ENCODE data around the gene PRSS8. TPM values are rescaled to one million over a fixed set of nuclear protein-coding genes. Genes with fewer than 3 reads are reported as not detected.

Gene PRSS8
- total RNA-seq, 1 experiment from 2014 or later, result 0.15 TPM

GRCh38 chr16:31084584-31085302 lies 50.8 kb downstream of the PRSS8 start:
- ChIA-PET POLR2A (no interaction called here), CTCF (no interaction called here)
- intact Hi-C loops (cut with micrococcal nuclease; ENCODE audit: unreplicated experiment), result no loop called here
- H3K27ac ChIP-seq (ENCODE audit: low read length), result no peak overlapping the region
- TF ChIP-seq REST (IDR thresholded peaks at IDR 0.05; ENCODE audit: insufficient read depth in 1 of 2, low read depth in 2 of 2, low read length in 1 of 2) (no peak), TCF7L2 (IDR thresholded peaks at IDR 0.05; ENCODE audit: low read depth, low read length) (no peak), SIN3A (IDR thresholded peaks at IDR 0.05; ENCODE audit: borderline replicate concordance, insufficient read depth, low read depth, low read length) (no peak)
- H3K4me3 ChIP-seq (ENCODE audit: low read depth in 2 of 2, low read length in 2 of 2), result no peak overlapping the region
- no TSS peak for BruUV-seq (replicated peaks)
- in situ Hi-C loops (cut with HindIII; ENCODE audit: low pct_unique_long_range_greater_than_20kb, low sequenced_read_pairs), result no loop called here
- DNase-seq (ENCODE audit: low read depth, low spot score) (no peak), ATAC-seq (peak; percentile 23)
- H3K4me1 ChIP-seq (ENCODE audit: control insufficient read depth, insufficient read depth, low read length), result no peaks in the 10 kb centered on the region; the same call in 1 of the 2 replicates
- no peaks in the 10 kb centered on the region for H3K27me3 ChIP-seq (ENCODE audit: control insufficient read depth, insufficient read depth, low read length)
- H3K36me3 ChIP-seq (ENCODE audit: control insufficient read depth, insufficient read depth, low read length), result no peaks in the 10 kb centered on the region
- no peaks in the 10 kb centered on the region for H3K9me3 ChIP-seq (ENCODE audit: control insufficient read depth, insufficient read depth, low read depth, low read length)

- no TSS peak for BruUV-seq (replicated peaks)
- intact Hi-C loops (cut with micrococcal nuclease; ENCODE audit: unreplicated experiment) (no loop called here), in situ Hi-C loops (cut with HindIII; ENCODE audit: low pct_unique_long_range_greater_than_20kb, low sequenced_read_pairs) (no loop called here)
- ChIA-PET CTCF (no interaction called here), POLR2A (interaction anchor here (0.7 kb wide), 1 partner anchor 9 kb away, joined by 3 read pairs; no protein-coding TSS in a partner anchor)
- no peaks in the 10 kb centered on the region; the same call in 1 of the 2 replicates for H3K4me1 ChIP-seq (ENCODE audit: control insufficient read depth, insufficient read depth, low read length)
- no peak for TF ChIP-seq SIN3A (IDR thresholded peaks at IDR 0.05; ENCODE audit: borderline replicate concordance, insufficient read depth, low read depth, low read length)
- TF ChIP-seq CTCF (IDR thresholded peaks at IDR 0.05), result no peak
- 0 out of 2 replicates have a peak, but pooled peaks have one; percentile 2 for TF ChIP-seq POLR2AphosphoS5 (IDR thresholded peaks at IDR 0.05; ENCODE audit: low read depth, low read length)
- TF ChIP-seq TCF7L2 (IDR thresholded peaks at IDR 0.05; ENCODE audit: low read depth, low read length), result no peak
- no peak for TF ChIP-seq REST (IDR thresholded peaks at IDR 0.05; ENCODE audit: insufficient read depth in 1 of 2, low read depth in 2 of 2, low read length in 1 of 2)
- H3K27ac ChIP-seq (ENCODE audit: low read length), result no peak overlapping the region
- H3K9me3 ChIP-seq (ENCODE audit: control insufficient read depth, insufficient read depth, low read depth, low read length), result no peaks in the 10 kb centered on the region
- DNase-seq (ENCODE audit: low read depth, low spot score) (no peak), ATAC-seq (no peak)
- no peaks in the 10 kb centered on the region for H3K36me3 ChIP-seq (ENCODE audit: control insufficient read depth, insufficient read depth, low read length)
- H3K27me3 ChIP-seq (ENCODE audit: control insufficient read depth, insufficient read depth, low read length), result no peaks in the 10 kb centered on the region
- no peak overlapping the region for H3K4me3 ChIP-seq (ENCODE audit: low read depth in 2 of 2, low read length in 2 of 2)
Observed at GRCh38 chr16:31083981-31084380, 51.5 kb downstream of the PRSS8 start.

All from Panc1 (cell line).